Activated B cell treated with CpG ODN at 0.5 μM for 24 hours (primary cell): ENCODE measurements around the gene SCAF4. TPM values are rescaled to one million over a fixed set of nuclear protein-coding genes. Genes with fewer than 3 reads are reported as not detected.

Source experiments
- ATAC-seq: fragments of 200-7000 bp; cut with Tn5 transposase; one replicate; pipeline ENCODE4 v1.10.0; 2021; ENCODE audit warnings: low read depth, mild to moderate bottlenecking, moderate library complexity
- CTCF ChIA-PET: fragments of 350-600 bp; sonication (Branson Sonifier 250); formaldehyde crosslinking; loops from one replicate; lab custom pipeline; 2021; ENCODE audit warnings: antibody characterized with exemption; lab: Charles Lee
- POLR2A ChIA-PET: fragments of 350-600 bp; sonication (Branson Sonifier 250); formaldehyde crosslinking; loops from one replicate; lab custom pipeline; 2021; ENCODE audit warnings: antibody characterized with exemption; lab: Charles Lee
- DNase-seq: peaks from one replicate; pipeline ENCODE4 v3.0.0; 2022
- H3K27ac Mint-ChIP-seq: one replicate; pipeline ENCODE4 v1.8.0; 2020; ENCODE audit warnings: mixed read lengths
- H3K27me3 Mint-ChIP-seq: one replicate; pipeline ENCODE4 v1.8.0; 2021; ENCODE audit warnings: mixed read lengths
- H3K36me3 Mint-ChIP-seq: one replicate; pipeline ENCODE4 v1.8.0; 2021; ENCODE audit warnings: low read depth, mixed read lengths
- H3K4me1 Mint-ChIP-seq: one replicate; pipeline ENCODE4 v1.8.0; 2021; ENCODE audit warnings: mixed read lengths
- H3K4me3 Mint-ChIP-seq: one replicate; pipeline ENCODE4 v1.8.0; 2020; ENCODE audit warnings: mild to moderate bottlenecking, mixed read lengths
- H3K9me3 Mint-ChIP-seq: one replicate; pipeline ENCODE4 v1.8.0; 2020; ENCODE audit warnings: mixed read lengths
- CTCF ChIP-seq: fragments of 200-600 bp; IDR thresholded peaks from one replicate; pipeline ENCODE4 v1.8.0; 2022; ENCODE audit warnings: antibody characterized with exemption, mild to moderate bottlenecking
- intact Hi-C: fragments of 100-400 bp; cut with micrococcal nuclease; formaldehyde crosslinking; loops from one replicate; pipeline ENCODE4 v1.15.1; 2024
- total RNA-seq: library from RNA; stranded (reverse); gene quantifications from 2 replicates; pipeline ENCODE4 v1.2.3, GENCODE V29; 2022

The SCAF4 gene
- total RNA-seq, 1 donor from 2014 or later, result 80.5 TPM

- no peak for ATAC-seq
- Mint-ChIP-seq H3K9me3 (no peaks in the 10 kb centered on the region), H3K27ac (no peak overlapping the region), H3K36me3 (peaks cover 20% of the 10 kb centered on the region), H3K4me1 (peaks cover 60% of the 10 kb centered on the region), H3K27me3 (no peaks in the 10 kb centered on the region), H3K4me3 (no peak overlapping the region)
- no peak for DNase-seq
- no peak for TF ChIP-seq CTCF
- intact Hi-C loops, result loop anchor here (2.0 kb wide), 1 partner anchor 13 kb away; no protein-coding TSS in a partner anchor
- ChIA-PET CTCF (no interaction called here), POLR2A (no interaction called here)
Observed at GRCh38 chr21:31707499-31707898, 24.4 kb downstream of the SCAF4 start.

- TF ChIP-seq CTCF, result no peak
- CTCF ChIA-PET, result no interaction called here
Observed at GRCh38 chr21:31706562-31706961, 25.4 kb downstream of the SCAF4 start.

GRCh38 chr21:31700040-31700439 is 31.9 kb downstream of the SCAF4 start:
- Mint-ChIP-seq H3K27me3 (no peaks in the 10 kb centered on the region), H3K4me3 (no peak overlapping the region), H3K27ac (no peak overlapping the region), H3K36me3 (peaks cover 83% of the 10 kb centered on the region), H3K4me1 (peaks cover 2% of the 10 kb centered on the region), H3K9me3 (no peaks in the 10 kb centered on the region)
- ChIA-PET POLR2A (no interaction called here), CTCF (no interaction called here)
- TF ChIP-seq CTCF, result no peak
- intact Hi-C loops, result no loop called here
- DNase-seq (no peak), ATAC-seq (no peak)

More at GRCh38 chr21:31706562-31706961, 25.4 kb downstream of the SCAF4 start:
- Mint-ChIP-seq H3K27ac (no peak overlapping the region), H3K9me3 (no peaks in the 10 kb centered on the region), H3K4me1 (peaks cover 53% of the 10 kb centered on the region), H3K27me3 (no peaks in the 10 kb centered on the region), H3K4me3 (no peak overlapping the region), H3K36me3 (peaks cover 29% of the 10 kb centered on the region)
- POLR2A ChIA-PET, result interaction anchor here (0.6 kb wide), 1 partner anchor 24 kb away, joined by 3 read pairs; no protein-coding TSS in a partner anchor
- intact Hi-C loops, result loop anchor here (1.0 to 2.0 kb wide), 2 partner anchors 8 to 14 kb away; no protein-coding TSS in a partner anchor
- ATAC-seq (no peak), DNase-seq (no peak)

GRCh38 chr21:31698461-31698860 is 33.5 kb downstream of the SCAF4 start:
- H3K9me3 Mint-ChIP-seq, result no peaks in the 10 kb centered on the region
- H3K27ac Mint-ChIP-seq, result no peak overlapping the region
- DNase-seq (no peak), ATAC-seq (no peak)
- H3K36me3 Mint-ChIP-seq, result peaks cover 88% of the 10 kb centered on the region
- no peak for TF ChIP-seq CTCF
- POLR2A ChIA-PET, result no interaction called here
- H3K27me3 Mint-ChIP-seq, result no peaks in the 10 kb centered on the region
- intact Hi-C loops, result loop anchor here (5.0 kb wide), 1 partner anchor 34 kb away; the partner anchor contains the start of gene SCAF4
- CTCF ChIA-PET, result no interaction called here
- H3K4me1 Mint-ChIP-seq, result peaks cover 2% of the 10 kb centered on the region
- H3K4me3 Mint-ChIP-seq, result no peak overlapping the region

GRCh38 chr21:31696424-31696823 is 35.5 kb downstream of the SCAF4 start:
- Mint-ChIP-seq H3K4me3 (no peak overlapping the region), H3K27ac (no peak overlapping the region)
- POLR2A ChIA-PET, result interaction anchor here (1.0 kb wide), 1 partner anchor 30 kb away, joined by 3 read pairs; no protein-coding TSS in a partner anchor

More at GRCh38 chr21:31696424-31696823, 35.5 kb downstream of the SCAF4 start:
- no peak for DNase-seq
- TF ChIP-seq CTCF, result no peak
- intact Hi-C loops, result loop anchor here (5.0 kb wide), 1 partner anchor 36 kb away; the partner anchor contains the start of gene SCAF4
- Mint-ChIP-seq H3K4me1 (no peaks in the 10 kb centered on the region), H3K36me3 (peaks cover 85% of the 10 kb centered on the region), H3K27me3 (no peaks in the 10 kb centered on the region), H3K9me3 (no peaks in the 10 kb centered on the region)
- CTCF ChIA-PET, result no interaction called here
- ATAC-seq, result no peak
